D341Med (cell line): ENCODE data around the gene ZBED4.
"Not testable (repeated sequence)": the region's sequence is repeated elsewhere in the genome, so short reads cannot be mapped to it uniquely, and the experiment has no call there.

ENCODE experiments used
- DNase-seq: peaks from one replicate; pipeline ENCODE4 v3.0.0; 2012; ENCODE audit warnings: low spot score

The ZBED4 gene

DNA sequence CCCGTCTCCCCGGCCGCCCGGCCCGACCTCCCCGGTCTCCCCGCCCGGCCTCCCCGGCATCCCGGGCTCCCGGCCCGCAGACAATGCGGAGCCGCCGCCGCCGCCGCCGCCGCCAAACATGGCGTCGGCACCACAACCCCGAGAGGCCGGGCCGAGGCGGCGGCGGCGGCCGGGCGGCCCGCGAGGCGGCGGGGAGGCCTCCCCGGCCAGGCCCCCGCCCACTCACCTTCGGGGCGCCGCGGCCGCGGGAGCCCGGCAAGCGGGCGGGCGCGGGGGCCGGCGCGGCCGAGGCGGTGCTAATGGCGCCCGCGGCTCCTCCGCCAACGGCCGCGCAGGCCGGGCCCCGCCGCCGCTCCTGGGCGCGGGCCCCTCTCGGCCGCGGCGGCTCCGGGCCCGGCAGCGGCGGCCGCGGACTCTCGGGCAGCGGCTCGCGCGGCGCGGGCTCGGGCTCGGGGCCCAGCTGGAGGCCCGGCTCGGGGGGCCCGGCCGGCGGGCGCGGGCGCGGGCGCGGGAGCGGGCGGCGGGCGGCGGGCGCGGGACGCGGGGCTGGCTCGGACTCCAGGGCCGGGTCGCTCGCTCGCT lies 26.3 kb upstream of the ZBED4 start:
- peak; percentile 79 for DNase-seq

DNA sequence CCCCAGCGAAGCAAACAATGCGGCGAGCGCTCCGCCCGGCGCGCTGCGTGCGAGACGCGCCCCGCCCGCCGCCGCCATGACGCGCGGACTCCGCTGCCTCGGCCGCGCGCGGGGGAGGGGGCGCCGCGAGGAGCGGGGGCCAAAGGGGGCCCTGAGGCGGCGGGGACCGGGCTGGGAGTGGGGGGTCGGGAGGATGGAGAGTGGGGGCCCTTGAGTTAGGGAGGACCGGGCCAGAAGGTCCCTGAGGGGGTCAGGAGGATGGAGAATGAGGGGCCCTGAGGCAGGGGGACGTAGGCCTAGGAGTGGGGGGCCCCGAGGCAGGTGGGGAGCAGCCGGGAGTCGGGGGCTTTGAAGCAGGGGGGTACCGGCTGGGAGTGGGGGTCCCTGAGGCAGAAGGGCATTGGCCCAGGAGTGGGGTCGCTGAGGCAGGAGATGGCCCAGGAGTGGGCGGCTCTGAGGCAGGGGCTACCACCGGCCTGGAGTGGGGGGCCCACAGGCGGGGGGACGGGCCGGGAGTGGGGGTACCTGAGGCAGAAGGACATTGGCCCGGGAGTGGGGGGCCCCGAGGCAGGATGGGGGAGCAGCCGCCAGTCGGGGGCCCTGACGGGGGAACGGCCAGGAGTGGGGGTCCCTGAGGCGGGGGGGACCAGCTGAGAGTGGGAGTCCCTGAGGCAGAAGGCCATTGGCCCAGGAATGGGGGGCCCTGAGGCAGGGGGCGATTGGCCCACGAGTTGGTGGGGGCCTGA lies 25.6 kb upstream of the ZBED4 start, which contains the start of gene BRD1:
BRD1 (minus strand) TSS at position 21 of the 746 bp plus-strand sequence. CDS start 3,556 bp downstream, outside the sequence.
- DNase-seq: peak; percentile 91

DNA sequence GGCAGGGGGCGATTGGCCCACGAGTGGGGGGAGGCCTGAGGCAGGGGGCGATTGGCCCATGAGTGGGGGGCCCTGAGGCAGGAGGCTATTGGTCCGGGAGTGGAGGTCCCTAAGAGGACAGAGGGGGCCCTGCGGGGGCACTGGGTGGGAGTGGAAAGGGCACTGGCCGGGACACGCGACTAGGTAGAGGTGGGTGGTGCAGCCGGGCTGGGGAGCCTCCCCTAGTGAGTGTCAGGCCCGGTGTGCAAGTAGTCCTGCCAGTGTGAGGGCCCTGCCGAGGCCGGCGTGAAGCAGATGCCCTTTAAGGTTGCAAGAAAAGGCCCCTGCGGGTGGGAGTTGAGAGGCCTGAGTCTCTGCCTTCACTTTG lies 25.1 kb upstream of the ZBED4 start:
- DNase-seq: no peak

DNA sequence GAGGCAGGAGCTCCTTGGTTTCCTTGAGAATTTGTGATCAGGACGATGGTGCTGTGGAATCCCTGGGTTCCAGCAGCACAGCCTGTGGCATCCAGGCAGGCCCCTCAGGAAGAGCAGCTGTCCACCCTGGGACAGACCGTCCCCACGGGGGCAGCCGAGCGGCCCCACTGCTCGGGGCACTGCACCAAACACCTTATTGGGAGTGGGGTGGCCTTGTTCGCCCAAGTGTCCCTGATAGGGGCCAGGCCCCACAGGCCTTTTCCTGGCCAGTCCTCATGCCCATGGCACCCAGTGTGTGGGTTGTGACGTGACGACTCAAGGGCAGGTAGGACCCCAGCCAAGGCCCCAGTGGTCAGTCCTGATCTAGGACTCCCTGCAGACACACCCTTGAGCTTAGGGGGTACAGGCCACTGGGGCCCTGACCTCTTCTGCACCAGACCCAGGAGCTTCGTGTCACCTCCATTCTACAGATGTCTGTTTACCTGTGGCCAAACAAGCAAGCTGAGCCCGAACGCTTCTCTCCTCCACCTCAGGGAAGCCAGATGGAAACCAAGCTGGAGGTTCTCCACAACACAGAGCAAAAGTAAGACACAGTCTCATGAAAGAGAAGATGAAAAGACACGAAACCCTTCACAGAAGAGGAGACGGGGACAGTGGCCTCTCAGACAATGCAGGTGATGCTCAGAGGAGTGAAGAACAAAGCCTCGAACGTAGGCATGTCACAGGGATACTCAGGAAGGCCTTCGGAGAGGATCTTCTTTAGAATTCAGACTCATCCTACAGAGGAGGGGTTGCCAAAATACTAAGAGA lies 24.4 kb upstream of the ZBED4 start:
- no peak for DNase-seq

DNA sequence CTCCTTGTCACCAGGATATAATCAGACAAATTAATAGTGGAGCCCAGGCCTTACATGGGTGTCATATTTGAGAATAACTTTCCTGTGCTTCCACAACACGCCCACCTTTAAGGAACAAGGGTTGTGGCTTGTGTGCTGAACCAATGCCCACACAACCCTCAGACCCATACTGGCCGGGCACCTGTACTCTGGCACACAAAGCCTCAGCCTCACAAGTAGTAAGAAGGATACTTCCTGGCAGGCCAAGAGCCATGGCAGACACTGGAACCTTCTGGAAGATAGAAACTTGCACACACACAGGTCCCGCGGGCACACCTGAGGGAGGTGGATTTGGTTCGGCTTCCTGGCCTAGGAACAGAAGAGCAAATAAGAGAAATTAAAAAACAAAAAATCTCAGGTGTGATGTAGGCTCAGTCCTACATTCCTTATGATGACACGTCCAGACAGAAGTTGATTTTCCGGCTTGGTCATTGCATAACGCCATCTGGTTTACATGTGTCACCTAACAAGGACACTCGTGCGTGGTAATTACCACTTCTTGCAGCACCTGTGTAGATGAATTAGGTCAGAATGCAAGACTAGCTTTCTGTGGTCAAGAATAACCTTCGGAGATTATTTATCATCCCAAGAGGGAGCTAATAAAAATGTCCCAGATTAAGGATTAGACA lies 20.2 kb upstream of the ZBED4 start:
- DNase-seq: peak; percentile 10

DNA sequence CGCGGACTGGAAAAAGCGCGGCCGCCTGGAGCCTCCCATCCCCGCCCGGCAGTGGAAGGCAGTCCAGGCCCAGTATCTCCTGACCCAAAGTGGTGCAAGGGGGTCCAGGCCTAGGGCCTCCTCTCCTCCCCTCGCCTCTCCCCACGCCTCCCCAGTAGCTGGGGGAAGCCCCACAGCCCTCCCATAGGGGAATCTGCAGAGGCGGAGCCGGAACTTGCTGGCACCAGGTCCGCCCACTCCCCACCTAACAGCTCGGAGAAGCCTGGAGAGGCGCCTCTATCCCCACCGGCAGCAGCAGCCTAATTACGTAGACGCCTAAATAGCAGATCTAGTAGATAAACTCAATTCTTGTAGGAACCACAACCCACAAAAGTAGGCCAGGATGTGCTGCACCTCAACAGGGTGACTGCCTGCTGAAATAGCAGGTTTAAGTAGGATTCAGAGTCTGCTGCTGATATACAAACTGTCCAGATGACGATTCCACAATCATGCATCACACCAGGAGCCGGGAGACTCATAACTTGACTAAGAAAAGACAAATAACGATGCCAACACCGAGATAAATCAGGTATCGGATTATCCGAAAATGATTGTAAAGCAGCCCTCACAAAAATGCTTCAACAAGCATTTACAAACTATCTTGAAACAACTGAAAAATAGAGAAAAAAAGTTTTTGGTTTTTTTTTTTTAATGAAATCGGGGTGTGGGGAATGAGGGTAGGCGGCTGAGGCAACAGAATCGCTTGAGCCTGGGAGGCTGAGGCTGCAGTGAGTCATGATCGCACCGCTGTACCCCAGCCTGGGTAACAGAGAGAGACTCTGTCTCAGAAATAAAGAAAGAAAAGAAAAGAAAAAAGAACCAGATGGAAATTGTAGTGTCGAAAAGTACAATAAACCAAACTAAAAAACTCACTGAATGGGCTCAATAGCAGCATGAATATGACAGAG lies 14.6 kb upstream of the ZBED4 start:
- no peak for DNase-seq

DNA sequence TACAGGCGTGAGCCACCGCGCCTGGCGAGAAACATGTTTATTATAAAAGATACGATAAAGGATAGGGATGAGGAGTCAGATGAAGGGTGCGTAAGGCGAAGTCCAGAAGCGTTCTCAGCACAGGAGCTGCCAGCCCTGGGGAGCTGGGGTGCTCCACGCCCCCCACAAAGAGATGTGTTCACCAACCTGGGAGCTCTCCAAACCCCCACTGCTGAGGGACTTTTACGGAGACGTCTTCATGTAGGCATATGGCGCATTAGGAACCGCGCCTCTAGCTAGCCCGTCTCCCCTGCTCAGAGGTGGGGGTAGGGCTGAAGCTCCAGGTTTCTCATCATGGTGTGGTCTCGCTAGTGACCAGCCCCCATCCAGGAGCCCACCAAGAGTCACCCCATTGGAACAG lies 8.4 kb upstream of the ZBED4 start:
- no peak for DNase-seq

DNA sequence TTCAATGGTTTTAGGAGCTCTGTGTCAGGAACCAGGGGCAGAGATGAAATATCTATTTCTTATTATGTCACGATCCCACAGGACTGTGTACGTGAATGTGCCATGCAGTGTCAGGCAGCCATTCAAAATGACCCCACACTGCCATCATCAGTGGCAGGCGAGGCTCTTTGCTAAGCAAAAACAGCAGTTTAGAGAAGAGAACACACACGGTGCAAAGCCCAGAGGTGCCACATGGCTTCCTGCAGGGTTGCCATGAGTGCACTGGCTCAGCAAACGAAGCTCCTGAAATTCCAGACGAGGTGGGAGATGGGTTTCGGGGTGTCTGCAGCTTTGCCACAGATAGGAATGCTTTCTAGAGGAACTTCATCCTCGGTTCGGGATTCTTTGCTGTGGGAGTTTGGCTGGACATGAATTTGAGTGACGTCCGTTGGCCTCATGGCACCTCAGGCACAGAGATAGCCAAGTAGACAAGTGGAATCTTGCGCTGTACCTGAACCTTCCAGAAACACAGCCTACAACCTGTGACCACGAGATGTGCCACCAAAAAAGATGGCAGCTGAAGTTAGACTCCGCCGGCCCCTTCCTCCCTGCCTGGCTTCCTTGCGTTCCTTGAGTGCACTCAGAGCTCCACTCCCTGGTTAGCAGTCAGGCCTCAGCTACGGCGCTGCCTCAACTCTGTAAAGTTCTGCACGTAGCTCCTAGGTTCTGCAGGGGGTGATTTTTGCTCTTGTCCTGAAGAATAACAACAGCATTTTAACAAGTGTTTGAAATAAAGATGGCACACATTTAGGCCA lies 7.8 kb upstream of the ZBED4 start:
- no peak for DNase-seq

DNA sequence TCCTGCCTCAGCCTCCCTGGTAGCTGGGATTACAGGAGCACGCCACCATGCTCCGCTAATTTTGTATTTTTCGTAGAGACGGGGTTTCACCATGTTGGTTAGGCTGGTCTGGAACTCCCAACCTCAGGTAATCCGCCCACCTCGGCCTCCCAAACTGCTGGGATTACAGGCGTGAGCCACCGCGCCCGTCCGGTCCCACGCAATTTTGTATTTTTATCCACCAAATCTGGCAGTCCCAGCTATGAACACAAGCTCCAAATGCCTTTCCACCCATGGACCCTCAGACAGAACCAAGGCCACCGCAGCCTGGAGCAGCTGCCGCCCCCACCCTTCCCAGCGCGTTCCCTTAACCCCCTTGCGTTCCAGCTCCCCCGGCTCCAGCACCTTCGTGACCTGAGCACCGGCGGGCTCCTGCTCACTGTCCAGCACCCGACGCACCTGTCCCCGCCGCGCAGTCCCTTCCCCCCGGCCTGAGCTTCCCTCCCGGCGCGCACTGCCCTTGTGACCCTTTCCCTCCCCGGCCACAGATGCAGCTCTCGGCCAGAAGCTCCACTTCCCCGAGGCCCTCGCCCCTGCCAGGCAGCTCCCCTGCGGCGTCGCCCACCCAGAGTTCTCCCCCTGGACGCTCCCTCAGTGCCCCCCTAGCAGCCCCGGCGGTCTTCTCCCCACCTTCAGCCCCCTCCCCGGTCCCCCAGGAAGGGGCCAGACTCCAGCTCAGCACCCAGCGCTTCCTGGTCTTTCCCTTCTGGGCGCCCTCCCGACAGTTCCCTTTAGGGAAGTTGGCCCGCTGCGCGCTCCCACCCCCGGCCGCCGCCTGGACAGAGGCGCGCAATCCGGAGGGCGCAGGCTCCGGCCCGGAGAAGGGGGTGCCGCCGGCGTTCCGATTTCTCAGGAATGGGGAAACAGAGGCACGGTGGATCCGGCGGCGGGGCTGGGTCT lies 5.6 kb upstream of the ZBED4 start:
- no peak for DNase-seq

DNA sequence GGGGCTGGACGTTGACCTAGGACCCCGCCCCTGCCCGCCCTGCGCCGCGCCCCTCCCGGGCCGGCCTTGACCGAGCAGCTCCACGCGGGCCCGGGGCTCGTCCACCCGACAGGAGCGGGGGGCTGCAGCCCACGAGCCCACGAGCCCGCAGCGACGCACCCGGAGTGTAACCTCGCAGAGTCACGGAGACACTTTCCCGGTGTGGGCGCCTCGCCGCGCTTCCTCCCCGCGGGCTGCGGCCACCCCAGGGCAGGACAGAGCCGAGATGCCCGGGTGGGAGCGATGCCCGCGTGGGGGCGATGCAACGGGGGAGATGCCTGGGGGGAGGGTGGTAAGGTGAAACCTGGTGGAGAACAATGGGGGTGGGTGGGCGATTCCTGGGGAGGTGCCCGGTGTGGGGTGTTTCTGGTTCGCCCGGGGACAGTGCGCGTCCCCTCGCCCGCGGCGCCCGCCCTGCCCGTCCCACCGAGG lies 4.9 kb upstream of the ZBED4 start:
- peak; percentile 53 for DNase-seq

DNA sequence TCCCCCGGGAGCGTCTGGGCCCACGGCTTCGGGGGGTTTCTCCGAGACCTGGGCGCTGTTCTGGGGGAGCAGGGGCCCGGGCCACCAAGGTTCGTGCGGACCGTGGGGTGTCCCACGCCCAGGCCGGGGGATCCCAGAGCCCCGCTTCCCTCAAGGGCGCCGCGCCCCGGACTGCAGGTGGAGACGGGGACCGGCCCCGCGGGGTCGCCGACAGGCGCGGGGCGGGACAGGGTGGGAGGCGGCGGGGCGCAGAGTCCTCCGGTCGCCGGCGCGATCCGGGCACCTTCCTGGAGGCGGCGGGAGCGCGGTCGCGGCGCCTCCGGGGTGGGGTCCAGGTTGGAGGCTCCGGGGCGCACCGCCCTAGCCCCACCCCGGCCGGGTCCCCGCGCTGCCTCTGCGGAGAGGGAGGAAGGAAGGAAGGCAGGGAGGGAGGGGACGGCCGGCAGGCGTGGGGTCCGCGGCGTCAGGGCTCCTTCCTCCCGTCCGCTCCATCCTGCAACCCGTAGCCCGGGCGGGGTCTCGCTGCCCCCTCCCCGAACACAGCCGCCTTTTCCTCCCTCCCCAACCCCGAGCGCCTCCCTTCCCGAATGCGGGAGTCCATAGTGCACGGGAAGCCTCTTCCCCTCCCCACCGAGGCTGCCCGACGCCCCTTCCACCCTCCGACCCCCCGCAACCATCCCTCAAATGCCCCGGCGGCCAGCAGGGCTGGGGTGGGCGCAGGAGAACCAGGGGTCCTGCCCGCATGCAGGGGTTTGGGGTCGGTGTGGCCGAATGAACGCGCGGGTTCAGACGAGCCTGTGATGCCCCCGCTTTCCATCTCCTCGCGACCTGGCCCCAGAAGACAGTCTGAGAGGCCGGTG lies 4.3 kb upstream of the ZBED4 start:
- peak; percentile 60 for DNase-seq

DNA sequence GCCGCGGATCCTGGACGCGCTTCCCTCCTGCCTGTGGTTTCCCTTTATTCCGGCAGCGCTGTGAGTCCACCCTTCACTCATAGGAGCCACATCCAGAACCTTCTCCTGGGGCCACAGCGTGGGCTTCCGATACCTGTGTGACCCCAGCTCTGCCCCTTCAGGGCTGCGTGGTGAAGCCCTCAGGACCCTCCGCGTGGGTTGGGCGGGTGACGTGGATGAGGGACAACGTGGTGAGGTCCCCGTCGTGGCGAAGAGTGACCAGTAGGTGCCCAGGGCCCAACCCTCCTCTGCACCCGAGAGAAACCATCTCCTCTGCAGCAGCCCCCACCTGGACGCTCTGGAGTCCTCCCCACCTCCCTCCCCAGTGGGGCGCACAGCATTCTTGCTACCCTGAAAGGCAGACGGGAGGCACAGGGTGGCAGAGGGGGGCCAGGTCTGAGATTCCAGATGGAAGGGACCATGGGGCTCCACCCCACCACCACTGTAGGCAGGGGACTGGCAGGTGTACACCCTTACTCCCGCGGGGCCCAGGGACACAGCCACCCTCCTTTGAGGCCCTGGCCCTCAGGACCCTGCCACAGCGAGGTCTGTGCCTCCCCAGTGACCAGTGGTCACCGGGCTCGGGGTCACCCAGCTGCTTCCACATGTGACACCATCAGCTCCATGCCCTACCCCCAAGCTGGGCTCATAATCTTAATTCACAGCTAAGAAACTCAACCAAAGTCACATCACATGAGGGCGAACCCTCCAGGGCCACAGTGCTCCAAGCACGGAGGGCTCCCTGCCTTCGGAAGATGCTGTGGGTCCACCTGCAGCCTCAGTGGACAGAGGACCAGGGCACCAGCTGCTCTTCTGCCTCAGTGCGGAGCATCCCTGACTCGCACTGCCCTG lies 3.4 kb upstream of the ZBED4 start:
- DNase-seq: no peak

DNA sequence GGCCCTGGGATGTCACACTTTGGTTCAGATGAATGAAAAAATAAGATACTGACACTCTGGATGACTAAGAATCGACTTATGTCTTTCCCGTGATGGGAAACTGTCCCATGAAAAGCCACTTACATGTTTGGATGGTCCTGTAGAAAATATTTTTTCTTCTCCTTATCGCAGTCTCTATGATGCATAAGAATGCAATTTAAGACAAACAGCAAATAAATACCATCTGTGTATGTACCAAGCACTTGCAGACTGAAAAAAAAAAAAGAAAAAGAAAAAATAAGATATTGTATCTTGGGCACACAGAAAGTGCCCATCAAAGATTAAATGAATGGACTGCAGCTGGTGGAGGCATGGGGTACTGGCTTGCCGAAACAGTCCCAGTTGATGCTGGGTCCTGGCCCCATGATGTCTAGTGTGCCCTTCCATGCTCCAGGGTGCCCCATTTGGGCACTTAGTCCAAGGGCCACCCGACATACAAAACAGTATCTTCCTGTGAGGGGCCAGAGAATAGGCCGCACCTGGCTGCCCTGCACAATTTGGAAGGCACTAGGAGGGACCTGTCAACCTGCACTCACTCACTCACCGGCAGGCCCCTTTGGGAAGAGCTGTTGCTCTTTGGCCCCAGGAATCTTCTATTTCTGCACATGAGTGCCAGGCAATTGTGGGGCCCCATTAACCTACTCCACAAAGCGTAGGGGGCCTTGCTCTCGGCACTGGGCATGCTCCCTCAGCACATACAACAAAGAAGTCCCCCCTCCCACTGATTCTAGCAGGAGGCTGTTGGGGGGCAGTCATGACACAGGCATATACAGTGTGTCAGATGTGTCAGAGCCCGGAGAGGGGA lies 2.5 kb upstream of the ZBED4 start:
- no peak for DNase-seq

DNA sequence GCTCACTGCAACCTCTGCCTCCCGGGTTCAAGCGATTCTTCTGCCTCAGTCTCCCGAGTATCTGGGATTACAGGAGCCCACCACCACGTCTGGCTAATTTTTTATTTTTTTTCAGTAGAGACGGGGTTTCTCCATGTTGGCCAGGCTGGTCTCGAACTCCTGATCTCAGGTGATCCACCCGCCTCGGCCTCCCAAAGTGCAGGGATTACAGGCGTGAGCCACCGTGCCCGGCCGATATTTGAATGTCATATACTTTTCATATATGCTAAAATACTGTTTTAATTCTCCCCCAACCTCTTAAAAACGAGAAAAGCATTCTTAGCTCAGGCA lies 1.1 kb upstream of the ZBED4 start:
- DNase-seq: not testable (repeated sequence)

DNA sequence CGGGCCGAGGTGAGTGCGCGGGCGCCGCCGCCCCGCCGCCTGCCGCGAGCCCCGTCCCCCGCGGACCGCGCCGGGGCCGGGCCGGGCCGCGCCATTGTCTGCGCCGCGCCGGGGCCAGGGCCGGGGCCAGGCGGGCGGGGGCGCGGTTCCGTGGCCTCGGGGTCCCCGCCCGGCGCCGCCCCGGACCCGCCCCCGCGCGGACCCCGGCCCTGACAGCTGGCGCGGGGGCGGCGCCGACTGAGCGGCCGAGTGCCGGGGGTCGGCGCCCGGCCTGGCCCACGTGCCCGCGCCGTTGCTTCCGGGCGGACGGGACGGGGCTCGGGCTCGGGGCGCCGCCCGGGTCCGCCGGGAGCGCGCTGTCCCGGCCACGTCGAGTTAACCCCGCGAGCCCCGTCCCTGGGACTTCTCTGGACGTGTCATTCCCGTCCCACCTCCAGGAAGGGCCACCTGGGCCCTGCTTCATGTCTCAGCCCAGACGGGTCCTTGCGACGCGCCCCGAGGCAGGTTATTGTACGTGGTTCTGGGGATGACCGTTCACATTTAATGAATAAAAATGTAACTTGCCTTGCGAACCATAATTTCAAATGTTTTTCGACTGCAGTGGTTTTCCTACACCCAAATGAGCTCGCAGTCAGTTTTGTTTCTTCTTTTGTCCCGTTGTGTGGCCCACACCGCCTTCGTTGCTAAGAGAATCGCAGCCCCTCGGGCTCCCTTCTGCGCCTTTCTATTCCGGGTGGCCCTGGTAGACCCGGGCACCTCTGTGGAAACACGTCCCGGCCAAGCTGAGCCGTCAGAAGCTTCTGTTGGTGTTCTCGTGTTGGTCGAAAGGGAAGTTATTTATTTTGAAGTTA lies 562 bp downstream of the ZBED4 start:
- DNase-seq: no peak
